Spinal cord (tissue), 10 donors: Measurements from ENCODE around the gene CHST6. TPM values are rescaled to one million over a fixed set of nuclear protein-coding genes. Genes with fewer than 3 reads are reported as not detected.
"Not testable (repeated sequence)": the region's sequence is repeated elsewhere in the genome, so short reads cannot be mapped to it uniquely, and the experiment has no call there.

ENCODE experiments used
- DNase-seq, 6 donors: peaks; one replicate each; pipeline versions ENCODE4 v3.0.0 to v3.0.0-alpha.2; 2013 to 2015; ENCODE audit warnings: low spot score in 6 of 6, low read depth in 4 of 6
- H3K27ac ChIP-seq: one replicate; pipeline ENCODE4 v1.5.1; 2013; ENCODE audit warnings: low read depth, low read length, control low read depth
- H3K27me3 ChIP-seq: one replicate; pipeline ENCODE4 v1.6.1; 2013; ENCODE audit warnings: low read length; ENCODE audit not compliant: control insufficient read depth, insufficient read depth
- H3K36me3 ChIP-seq: one replicate; pipeline ENCODE4 v1.6.1; 2013; ENCODE audit warnings: low read length; ENCODE audit not compliant: control insufficient read depth, insufficient read depth
- H3K4me1 ChIP-seq: one replicate; pipeline ENCODE4 v1.6.1; 2013; ENCODE audit warnings: low read length; ENCODE audit not compliant: control insufficient read depth, insufficient read depth
- H3K4me3 ChIP-seq: one replicate; pipeline ENCODE4 v1.5.1; 2013; ENCODE audit warnings: low read depth, low read length, control low read depth
- H3K9me3 ChIP-seq: one replicate; pipeline ENCODE4 v1.6.1; 2013; ENCODE audit warnings: low read length; ENCODE audit not compliant: control insufficient read depth, insufficient read depth
- WGBS: methylation state at CpG from one replicate; pipeline ENCODE4 v1.1.5; 2013; ENCODE audit warnings: missing lambda C conversion rate; ENCODE audit not compliant: insufficient coverage; 5-methylcytosine and 5-hydroxymethylcytosine counted together
- polyA plus RNA-seq, 2 donors: library from polyadenylated mRNA; unstranded; fragments of 120-200 nt; gene quantifications; one replicate each; pipeline ENCODE4 v1.2.1, GENCODE V29; 2013; ENCODE audit not compliant: insufficient read length in 2 of 2
- total RNA-seq, 2 donors: library from RNA; depleted of rRNA in 1 of 2; stranded (reverse); fragments of 120-200 nt in 1 of 2; fragments of >200 nt in 1 of 2; gene quantifications; one replicate each; pipeline versions ENCODE4 v1.2.3 to v1.2.4, GENCODE V29; 2013 to 2014
- donor health status: healthy.

CHST6 gene
- total and polyA plus RNA-seq, 4 donors = 5.4 to 12.3 (median 9.7) TPM

- WGBS = 48% methylated on average over 4 of the region's 5 CpGs
- H3K27ac ChIP-seq = no peak overlapping the region
- no peaks in the 10 kb centered on the region for H3K9me3 ChIP-seq
- H3K4me1 ChIP-seq = peaks cover 20% of the 10 kb centered on the region
- no peak for DNase-seq
- peaks cover 9% of the 10 kb centered on the region for H3K36me3 ChIP-seq
- no peaks in the 10 kb centered on the region for H3K27me3 ChIP-seq
- H3K4me3 ChIP-seq = no peak overlapping the region
These were observed 39.6 kb downstream of the CHST6 start for GRCh38 chr16:75455677-75456076.

DNA sequence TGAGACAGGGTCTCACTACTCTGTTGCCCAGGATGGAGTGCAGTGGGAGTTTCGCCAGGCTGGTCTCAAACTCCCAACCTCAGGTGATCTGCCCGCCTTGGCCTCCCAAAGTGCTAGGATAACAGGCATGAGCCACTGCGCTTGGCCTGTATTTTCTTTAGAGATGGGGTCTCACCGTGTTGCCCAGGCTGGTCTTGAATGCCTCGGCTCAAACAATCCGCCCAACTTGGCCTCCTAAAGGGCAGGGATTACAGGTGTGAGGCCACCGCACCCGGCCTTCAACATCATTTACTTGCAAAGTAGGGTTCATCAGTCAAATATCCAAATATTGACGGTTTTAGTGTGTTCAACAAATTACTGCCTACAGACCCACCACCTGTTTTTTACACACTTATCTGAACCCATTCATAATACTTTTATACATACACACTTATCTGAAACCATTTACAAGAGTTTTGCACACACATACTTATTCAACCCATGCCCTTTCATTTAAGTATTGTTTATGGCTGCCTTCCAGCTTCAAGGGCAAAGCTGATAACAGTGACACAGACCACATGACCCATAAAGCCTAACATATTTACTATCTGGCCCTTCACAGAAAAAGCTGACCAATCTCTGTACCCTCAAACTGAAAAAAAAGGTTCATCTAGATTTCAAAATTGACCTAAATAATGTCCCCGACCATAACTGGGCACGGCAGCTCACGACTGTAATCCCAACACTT lies 42.6 kb downstream of the CHST6 start:
- WGBS = 95% methylated on average over 12 of the region's 12 CpGs
- Histone ChIP-seq H3K36me3 (peaks cover 19% of the 10 kb centered on the region), H3K4me3 (no peak overlapping the region), H3K27me3 (no peaks in the 10 kb centered on the region), H3K4me1 (peaks cover 6% of the 10 kb centered on the region), H3K9me3 (no peaks in the 10 kb centered on the region), H3K27ac (no peak overlapping the region)
- no peak for DNase-seq

DNA sequence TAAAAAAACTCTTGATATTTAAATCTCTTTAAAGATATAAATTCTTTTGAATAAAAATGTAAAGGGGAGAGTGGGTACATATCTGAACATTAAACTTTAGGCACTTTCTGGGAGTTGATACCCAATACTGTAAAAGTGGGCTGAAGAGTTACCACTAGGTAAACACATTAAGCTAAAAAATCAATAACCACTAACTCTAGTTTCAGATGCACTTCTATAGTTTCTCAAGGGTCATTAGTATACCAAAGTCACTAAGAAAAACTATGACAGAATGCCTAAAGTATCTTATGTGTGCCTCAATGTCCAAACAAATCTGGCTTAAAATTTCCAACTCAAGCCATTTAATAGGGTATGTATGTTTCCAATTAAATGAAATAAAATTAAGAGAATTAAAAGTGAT lies 48.8 kb downstream of the CHST6 start:
- DNase-seq = no peak
- no peaks in the 10 kb centered on the region for H3K9me3 ChIP-seq
- H3K27me3 ChIP-seq = no peaks in the 10 kb centered on the region
- H3K27ac ChIP-seq = no peak overlapping the region
- no peak overlapping the region for H3K4me3 ChIP-seq
- peaks cover 19% of the 10 kb centered on the region for H3K36me3 ChIP-seq
- H3K4me1 ChIP-seq = no peaks in the 10 kb centered on the region

DNA sequence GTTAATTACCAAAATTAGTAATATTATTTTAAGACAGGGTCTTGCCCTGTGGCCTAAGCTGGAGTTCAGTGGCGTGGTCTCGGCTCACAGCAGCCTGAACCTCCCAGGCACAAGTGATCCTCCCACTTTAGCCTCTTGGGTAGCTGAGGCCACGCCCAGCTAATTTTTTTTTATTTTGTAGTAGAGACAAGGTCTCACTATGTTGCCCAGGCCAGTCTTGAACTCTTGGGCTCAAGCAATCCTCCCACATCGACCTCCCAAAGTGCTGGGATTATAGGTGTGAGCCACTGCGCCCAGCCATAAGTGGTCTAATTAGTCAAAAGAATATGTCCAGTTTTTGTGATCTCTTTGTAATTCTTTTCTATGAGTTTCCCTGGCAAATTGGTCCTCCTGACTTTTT lies 49.9 kb downstream of the CHST6 start:
- Histone ChIP-seq H3K27me3 (no peaks in the 10 kb centered on the region), H3K27ac (no peak overlapping the region), H3K4me1 (no peaks in the 10 kb centered on the region), H3K4me3 (no peak overlapping the region), H3K9me3 (no peaks in the 10 kb centered on the region), H3K36me3 (peaks cover 9% of the 10 kb centered on the region)
- no peak for DNase-seq
- WGBS = no CpG with 5 or more reads among the region's 5 CpGs

- peaks cover 1% of the 10 kb centered on the region for H3K36me3 ChIP-seq
- H3K9me3 ChIP-seq = no peaks in the 10 kb centered on the region
- WGBS = no CpG with 5 or more reads among the region's 3 CpGs
- no peak overlapping the region for H3K27ac ChIP-seq
- H3K4me1 ChIP-seq = no peaks in the 10 kb centered on the region
- no peaks in the 10 kb centered on the region for H3K27me3 ChIP-seq
- H3K4me3 ChIP-seq = no peak overlapping the region
- no peak for DNase-seq
These were observed 51.9 kb downstream of the CHST6 start for GRCh38 chr16:75443298-75443697.

DNA sequence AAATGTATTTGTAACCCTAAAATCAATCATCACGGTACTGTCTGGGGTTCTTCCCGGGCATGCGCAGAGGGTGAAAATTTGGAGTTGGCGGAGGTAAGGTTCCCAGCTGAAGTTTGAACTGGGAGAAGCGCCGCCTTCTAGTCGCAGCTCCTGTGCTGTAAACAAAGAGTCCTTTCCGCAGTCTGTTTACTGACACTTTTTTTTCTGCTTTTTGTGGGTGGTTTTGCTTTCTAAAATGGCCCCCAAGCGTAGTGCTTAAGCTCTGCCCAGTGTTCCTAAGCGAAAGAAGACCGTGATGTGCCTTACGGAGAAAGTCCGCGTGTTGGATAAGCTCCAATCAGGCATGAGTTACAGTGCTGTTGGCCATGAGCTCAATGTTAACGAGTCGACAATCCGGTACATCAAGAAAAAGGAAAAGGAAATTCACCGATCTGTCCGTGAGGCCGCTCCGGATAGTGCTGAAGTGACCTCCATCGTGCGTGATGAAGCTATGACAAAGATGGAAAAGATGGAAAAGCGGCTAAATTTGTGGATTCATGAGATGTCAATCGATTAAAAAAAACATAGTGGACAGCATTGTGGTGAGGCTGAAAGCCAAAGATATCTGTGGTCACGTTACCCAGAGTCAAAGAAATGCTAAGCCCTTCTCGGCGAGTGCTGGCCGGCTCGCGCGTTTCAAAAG lies 61.4 kb downstream of the CHST6 start:
- Histone ChIP-seq H3K27ac (peak overlapping the region; percentile 97), H3K9me3 (no peaks in the 10 kb centered on the region), H3K27me3 (no peaks in the 10 kb centered on the region), H3K4me3 (peak overlapping the region; percentile 98), H3K4me1 (peaks cover 34% of the 10 kb centered on the region), H3K36me3 (peaks cover 3% of the 10 kb centered on the region)
- WGBS = 2% methylated on average over 30 of the region's 32 CpGs
- peak in 5 of 6 donors; percentile 68 to 97 (median 82) for DNase-seq

DNA sequence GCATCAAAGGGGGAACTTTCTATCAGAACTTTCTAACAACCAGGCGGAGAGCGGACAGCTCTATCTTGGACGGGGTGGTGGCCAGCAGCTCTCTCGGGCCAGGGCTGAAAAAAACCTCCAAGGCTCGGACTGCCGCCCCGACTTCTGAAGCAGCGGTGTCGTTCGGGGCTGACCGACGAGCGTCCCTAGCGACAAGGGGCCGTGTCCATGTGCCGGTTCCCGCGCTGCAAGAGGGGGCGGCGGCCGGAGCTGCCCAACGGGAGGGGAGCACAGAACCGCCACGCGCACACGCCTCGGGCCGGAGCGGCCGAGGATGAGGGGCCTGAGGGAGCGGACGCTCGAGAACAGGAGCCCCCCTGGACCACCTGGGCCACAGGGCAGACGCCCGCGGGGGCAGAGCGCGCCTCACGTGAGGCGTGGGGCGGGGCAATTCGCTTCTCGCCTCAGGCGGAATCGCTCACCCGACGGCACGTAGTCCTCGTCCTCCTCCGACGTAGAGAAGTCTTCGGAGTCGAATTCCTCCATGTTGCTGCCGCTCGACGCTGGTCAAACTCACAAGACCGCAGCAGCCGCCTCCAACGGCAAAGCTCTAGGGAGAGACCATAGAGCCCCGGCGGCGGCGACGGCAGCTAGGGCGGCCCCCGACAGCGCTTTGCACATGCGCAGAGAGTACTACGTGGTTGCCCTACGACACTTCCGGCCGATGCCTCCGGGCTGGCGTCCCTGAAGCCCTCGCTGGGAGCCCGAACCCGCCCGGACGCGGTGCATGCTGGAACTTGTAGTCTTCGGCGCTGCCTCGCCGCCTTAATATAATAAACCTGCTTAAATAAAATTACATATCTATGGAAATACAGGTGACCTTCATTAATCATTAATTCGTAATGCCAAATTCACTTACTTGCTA lies 62.2 kb downstream of the CHST6 start, which contains the start of gene CFDP1:
TSS of gene CFDP1 (minus strand) at position 676 of the 904 bp plus-strand sequence. CDS start at position 525, 151 bp downstream.
- Histone ChIP-seq H3K27me3 (no peaks in the 10 kb centered on the region), H3K4me1 (peaks cover 34% of the 10 kb centered on the region), H3K9me3 (no peaks in the 10 kb centered on the region), H3K4me3 (peak within 1 kb of the TSS; percentile 98), H3K36me3 (peaks cover 5% of the 10 kb centered on the region), H3K27ac (peak within 1 kb of the TSS; percentile 97)
- under 1% methylated on average over 79 of the region's 85 CpGs for WGBS
- peak in 5 of 6 donors; percentile 90 to 99 (median 92) for DNase-seq

- Histone ChIP-seq H3K27ac (no peak overlapping the region), H3K4me3 (no peak overlapping the region), H3K9me3 (no peaks in the 10 kb centered on the region), H3K36me3 (peaks cover 5% of the 10 kb centered on the region), H3K4me1 (peaks cover 30% of the 10 kb centered on the region), H3K27me3 (no peaks in the 10 kb centered on the region)
- WGBS = 93% methylated on average over 3 of the region's 11 CpGs
- no peak for DNase-seq
These were observed 65.4 kb downstream of the CHST6 start for GRCh38 chr16:75429621-75430403.

- no CpG with 5 or more reads among the region's 2 CpGs for WGBS
- not testable (repeated sequence) for H3K27me3 ChIP-seq, H3K27ac ChIP-seq, H3K9me3 ChIP-seq, H3K4me1 ChIP-seq, H3K36me3 ChIP-seq, H3K4me3 ChIP-seq, DNase-seq
These were observed 68.7 kb downstream of the CHST6 start for GRCh38 chr16:75426524-75426923.
